ENCODE results near the gene APOM. TPM values are rescaled to one million over a fixed set of nuclear protein-coding genes. Genes with fewer than 3 reads are reported as not detected.

The APOM gene
- total RNA-seq, 1 donor from 2014 or later: 2.6 TPM

- H3K9me3 ChIP-seq (ENCODE audit: low read depth): no peaks in the 10 kb centered on the region
- no peaks in the 10 kb centered on the region for H3K27me3 ChIP-seq
- Mint-ChIP-seq H3K4me3 (no peak within 1 kb of the TSS), H3K27ac (no peak within 1 kb of the TSS), H3K4me1 (peaks cover 10% of the 10 kb centered on the region), H3K9me3 (no peaks in the 10 kb centered on the region), H3K27me3 (ENCODE audit: insufficient read depth, low read depth) (peaks cover under 1% of the 10 kb centered on the region), H3K36me3 (peaks cover 23% of the 10 kb centered on the region)
- H3K9ac ChIP-seq: no peak within 1 kb of the TSS
- H3K4me2 ChIP-seq: no peak within 1 kb of the TSS
- no peak for TF ChIP-seq EZH2 (IDR thresholded peaks at IDR 0.05)
- no peak for TF ChIP-seq CTCF (IDR thresholded peaks at IDR 0.05)
- H4K20me1 ChIP-seq (ENCODE audit: low read depth): no peaks in the 10 kb centered on the region
- H3K4me1 ChIP-seq: no peaks in the 10 kb centered on the region
- peaks cover 33% of the 10 kb centered on the region for H3K79me2 ChIP-seq (ENCODE audit: low read depth)
- DNase-seq (ENCODE audit: low spot score): no peak
- H3K4me3 ChIP-seq: no peak within 1 kb of the TSS
- no peaks in the 10 kb centered on the region for H3K36me3 ChIP-seq
- H3F3A ChIP-seq (ENCODE audit: low read depth): peaks cover 10% of the 10 kb centered on the region
- no peak within 1 kb of the TSS for H3K27ac ChIP-seq
- no peak within 1 kb of the TSS for H2AFZ ChIP-seq (replicated peaks)
Measured at GRCh38 chr6:31669676-31670075, 14.0 kb downstream of the APOM start, which contains the start of gene LY6G5B. TSS of gene LY6G5B (plus strand) at chr6:31669976. CDS start at chr6:31670951, 975 bp downstream.

- H3K79me2 ChIP-seq (ENCODE audit: low read depth): no peaks in the 10 kb centered on the region
- Mint-ChIP-seq H3K9me3 (no peaks in the 10 kb centered on the region), H3K27ac (no peak overlapping the region), H3K4me3 (no peak overlapping the region), H3K4me1 (peaks cover 9% of the 10 kb centered on the region), H3K36me3 (peaks cover 7% of the 10 kb centered on the region), H3K27me3 (ENCODE audit: insufficient read depth, low read depth) (peaks cover 8% of the 10 kb centered on the region)
- H3K4me3 ChIP-seq: no peak overlapping the region
- H4K20me1 ChIP-seq (ENCODE audit: low read depth): no peaks in the 10 kb centered on the region
- H2AFZ ChIP-seq (replicated peaks): no peak overlapping the region
- H3K27ac ChIP-seq: no peak overlapping the region
- H3F3A ChIP-seq (ENCODE audit: low read depth): peaks cover 6% of the 10 kb centered on the region
- H3K4me1 ChIP-seq: peaks cover under 1% of the 10 kb centered on the region
- DNase-seq (ENCODE audit: low spot score): no peak
- no peaks in the 10 kb centered on the region for H3K9me3 ChIP-seq (ENCODE audit: low read depth)
- H3K4me2 ChIP-seq: no peak overlapping the region
- H3K36me3 ChIP-seq: no peaks in the 10 kb centered on the region
- TF ChIP-seq EZH2phosphoT487 (IDR thresholded peaks at IDR 0.05) (no peak), EZH2 (IDR thresholded peaks at IDR 0.05) (no peak)
- H3K9ac ChIP-seq: no peak overlapping the region
- H3K27me3 ChIP-seq: peaks cover 7% of the 10 kb centered on the region
Measured at GRCh38 chr6:31676322-31676903, 20.7 kb downstream of the APOM start.

GRCh38 chr6:31676904-31677303 is 21.2 kb downstream of the APOM start:
- Histone ChIP-seq H3K4me1 (peaks cover 4% of the 10 kb centered on the region), H3K4me3 (no peak overlapping the region), H3K36me3 (no peaks in the 10 kb centered on the region), H3K27ac (no peak overlapping the region), H4K20me1 (ENCODE audit: low read depth) (no peaks in the 10 kb centered on the region), H3K4me2 (no peak overlapping the region), H3K9ac (no peak overlapping the region), H3K27me3 (peaks cover 12% of the 10 kb centered on the region), H3K79me2 (ENCODE audit: low read depth) (no peaks in the 10 kb centered on the region), H3K9me3 (ENCODE audit: low read depth) (no peaks in the 10 kb centered on the region), H3F3A (ENCODE audit: low read depth) (peaks cover 11% of the 10 kb centered on the region), H2AFZ (replicated peaks) (no peak overlapping the region)
- no peak for DNase-seq (ENCODE audit: low spot score)
- no peak for TF ChIP-seq EZH2 (IDR thresholded peaks at IDR 0.05)
- TF ChIP-seq EZH2phosphoT487 (IDR thresholded peaks at IDR 0.05): no peak
- no peak for TF ChIP-seq CTCF (IDR thresholded peaks at IDR 0.05)
- Mint-ChIP-seq H3K27ac (no peak overlapping the region), H3K27me3 (ENCODE audit: insufficient read depth, low read depth) (peaks cover 12% of the 10 kb centered on the region), H3K4me3 (no peak overlapping the region), H3K36me3 (peaks cover 9% of the 10 kb centered on the region), H3K4me1 (peaks cover 14% of the 10 kb centered on the region), H3K9me3 (no peaks in the 10 kb centered on the region)

GRCh38 chr6:31677955-31678354 is 22.3 kb downstream of the APOM start:
- Histone ChIP-seq H3F3A (ENCODE audit: low read depth) (peaks cover 22% of the 10 kb centered on the region), H2AFZ (replicated peaks) (no peak overlapping the region), H3K9ac (no peak overlapping the region), H3K27ac (no peak overlapping the region), H3K4me2 (no peak overlapping the region), H3K4me3 (no peak overlapping the region), H4K20me1 (ENCODE audit: low read depth) (no peaks in the 10 kb centered on the region), H3K9me3 (ENCODE audit: low read depth) (no peaks in the 10 kb centered on the region), H3K27me3 (peaks cover 21% of the 10 kb centered on the region), H3K4me1 (peaks cover 4% of the 10 kb centered on the region), H3K36me3 (no peaks in the 10 kb centered on the region), H3K79me2 (ENCODE audit: low read depth) (no peaks in the 10 kb centered on the region)
- peaks cover 18% of the 10 kb centered on the region for H3K4me1 Mint-ChIP-seq
- no peak overlapping the region for H3K27ac Mint-ChIP-seq
- no peak for DNase-seq (ENCODE audit: low spot score)
- no peaks in the 10 kb centered on the region for H3K9me3 Mint-ChIP-seq
- no peak overlapping the region for H3K4me3 Mint-ChIP-seq
- peaks cover 14% of the 10 kb centered on the region for H3K27me3 Mint-ChIP-seq (ENCODE audit: insufficient read depth, low read depth)
- peaks cover 2% of the 10 kb centered on the region for H3K36me3 Mint-ChIP-seq
- TF ChIP-seq CTCF (IDR thresholded peaks at IDR 0.05): no peak
- no peak for TF ChIP-seq EZH2 (IDR thresholded peaks at IDR 0.05)
- TF ChIP-seq EZH2phosphoT487 (IDR thresholded peaks at IDR 0.05): no peak
